Activated CD4-positive, alpha-beta T cell treated with anti-CD3 and anti-CD28 coated beads, Interleukin-2, Interleukin-4, amounts not matched to agents 100 ng/mL and 50 ng/mL, durations not matched to agents 16 hours and 8 hours (primary cell): ENCODE measurements around the gene MCM7.
"Not testable (repeated sequence)": the region's sequence is repeated elsewhere in the genome, so short reads cannot be mapped to it uniquely, and the experiment has no call there.

ENCODE experiments used
- DNase-seq: peaks from one replicate; pipeline ENCODE4 v3.0.0-alpha.2; 2020; ENCODE audit warnings: low spot score

MCM7 gene

GRCh38 chr7:100101016-100101862 is at the start of gene MCM7, which contains the start of gene AP4M1:
Gene MCM7 (minus strand): TSS chr7:100101397. CDS start chr7:100101294, 103 bp downstream.
Gene AP4M1 (plus strand): TSS chr7:100101643. CDS start chr7:100101715, 72 bp downstream.
- peak; percentile 99 for DNase-seq

- DNase-seq: peak; percentile 100
These were observed 47.5 kb upstream of the MCM7 start, which contains the start of gene LAMTOR4 for GRCh38 chr7:100148559-100149328. Gene LAMTOR4 (plus strand): TSS chr7:100148918. CDS start chr7:100148973, 55 bp downstream.

- no peak for DNase-seq
These were observed 47.0 kb upstream of the MCM7 start for GRCh38 chr7:100148225-100148558.

- no peak for DNase-seq
These were observed 46.1 kb upstream of the MCM7 start for GRCh38 chr7:100147278-100147677.

- DNase-seq: not testable (repeated sequence)
These were observed 45.2 kb upstream of the MCM7 start for GRCh38 chr7:100146350-100146749.

- DNase-seq: no peak
These were observed 41.3 kb upstream of the MCM7 start for GRCh38 chr7:100142461-100142860.

- DNase-seq: no peak
These were observed 40.4 kb upstream of the MCM7 start for GRCh38 chr7:100141555-100141949.

- DNase-seq: no peak
These were observed 36.9 kb upstream of the MCM7 start for GRCh38 chr7:100137851-100138760.

- DNase-seq: peak; percentile 71
These were observed 31.5 kb upstream of the MCM7 start for GRCh38 chr7:100132697-100133151.

GRCh38 chr7:100132126-100132525 is 30.9 kb upstream of the MCM7 start:
- no peak for DNase-seq

- peak; percentile 82 for DNase-seq
These were observed 29.6 kb upstream of the MCM7 start for GRCh38 chr7:100130608-100131453.

- DNase-seq: not testable (repeated sequence)
These were observed 29.0 kb upstream of the MCM7 start for GRCh38 chr7:100130220-100130607.

- DNase-seq: no peak
These were observed 27.4 kb upstream of the MCM7 start for GRCh38 chr7:100128637-100128963.

- DNase-seq: no peak
These were observed 26.9 kb upstream of the MCM7 start for GRCh38 chr7:100127866-100128636.

- DNase-seq: peak; percentile 93
These were observed 26.0 kb upstream of the MCM7 start, which contains the start of gene MBLAC1 for GRCh38 chr7:100126931-100127865. Gene MBLAC1 (plus strand): TSS chr7:100126967. CDS start chr7:100127396, 429 bp downstream.

- DNase-seq: no peak
These were observed 25.2 kb upstream of the MCM7 start for GRCh38 chr7:100126239-100126930.

- no peak for DNase-seq
These were observed 23.4 kb upstream of the MCM7 start for GRCh38 chr7:100124301-100125230.
